H1 (cell line): Measurements from ENCODE around the gene CERCAM. TPM values are rescaled to one million over a fixed set of nuclear protein-coding genes. Genes with fewer than 3 reads are reported as not detected.

Experiments
- CTCF ChIA-PET: fragments of 300-600 bp; sonication (Branson Sonifier 250); formaldehyde crosslinking; loops from one replicate; lab custom pipeline; 2021; ENCODE audit not compliant: partially characterized antibody; lab: Charles Lee
- POLR2A ChIA-PET: fragments of 300-600 bp; sonication (Branson Sonifier 250); formaldehyde crosslinking; loops from one replicate; lab custom pipeline; 2021; ENCODE audit warnings: inconsistent platforms; ENCODE audit not compliant: partially characterized antibody; lab: Charles Lee
- DNase-seq, 2 experiments: peaks; one replicate each; pipeline versions ENCODE4 v3.0.0 to v3.0.0-alpha.2; 2010 to 2022; ENCODE audit warnings: low spot score in 2 of 2, low read depth in 1 of 2, mixed read lengths in 1 of 2
- FAIRE-seq: peaks from 2 replicates; lab custom pipeline; 2011; peaks lifted over from hg19 to GRCh38; lab: Jason Lieb, UNC
- H2AFZ ChIP-seq: 2 replicates; pipeline ENCODE4 v1.8.1; 2012; ENCODE audit warnings: low read length, inconsistent platforms
- H2AK5ac ChIP-seq: 2 replicates; pipeline ENCODE4 v1.6.1; 2013; ENCODE audit warnings: low read depth, low read length
- H2BK120ac ChIP-seq: replicated peaks from 2 replicates; pipeline ENCODE3; 2013; ENCODE audit warnings: low read depth, low read length, inconsistent platforms
- H2BK12ac ChIP-seq: 2 replicates; pipeline ENCODE4 v1.6.1; 2013; ENCODE audit warnings: low read depth, low read length
- H2BK15ac ChIP-seq: 2 replicates; pipeline ENCODE4 v1.6.1; 2013; ENCODE audit warnings: low read length
- H2BK20ac ChIP-seq: 2 replicates; pipeline ENCODE4 v1.6.1; 2013; ENCODE audit warnings: low read length
- H2BK5ac ChIP-seq: 2 replicates; pipeline ENCODE4 v1.6.1; 2013; ENCODE audit warnings: low read depth, low read length
- H3K14ac ChIP-seq: 2 replicates; pipeline ENCODE4 v1.6.1; 2013; ENCODE audit warnings: inconsistent platforms; ENCODE audit not compliant: insufficient read length
- H3K18ac ChIP-seq: 2 replicates; pipeline ENCODE4 v1.6.1; 2013; ENCODE audit warnings: low read length; ENCODE audit errors: extremely low read depth
- H3K23ac ChIP-seq: 2 replicates; pipeline ENCODE4 v1.6.1; 2013; ENCODE audit warnings: inconsistent platforms; ENCODE audit not compliant: insufficient read length
- H3K23me2 ChIP-seq: 2 replicates; pipeline ENCODE4 v1.6.1; 2013; ENCODE audit warnings: low read depth, low read length
- H3K27ac ChIP-seq: 2 replicates; pipeline ENCODE4 v1.6.1; 2011; ENCODE audit warnings: low read depth, low read length, inconsistent platforms
- H3K27me3 ChIP-seq, 4 experiments: replicated peaks in 1 of 4; 1 replicate in 1 of 4; 2 replicates in 3 of 4; pipeline versions ENCODE4 v1.6.1 to v1.8.1; 2011 to 2013; ENCODE audit warnings: low read length in 3 of 4, mild to moderate bottlenecking in 3 of 4, inconsistent platforms in 2 of 4, mixed read lengths in 2 of 4, moderate library complexity in 1 of 4; ENCODE audit not compliant: control insufficient read depth in 3 of 4, insufficient read depth in 3 of 4; ENCODE audit errors: extremely low read depth in 1 of 4
- H3K36me3 ChIP-seq, 4 experiments: 2 replicates each; pipeline versions ENCODE4 v1.6.1 to v1.8.1; 2011 to 2013; ENCODE audit warnings: mild to moderate bottlenecking in 4 of 4, low read length in 3 of 4, moderate library complexity in 2 of 4, control low read depth in 1 of 4, inconsistent platforms in 1 of 4; ENCODE audit not compliant: insufficient read depth in 4 of 4, control insufficient read depth in 2 of 4
- H3K4ac ChIP-seq: replicated peaks from 2 replicates; pipeline ENCODE3; 2013; ENCODE audit warnings: low read length, low read depth, mixed read lengths, inconsistent platforms; ENCODE audit not compliant: insufficient read length
- H3K4me1 ChIP-seq, 4 experiments: replicated peaks in 1 of 4; 1 replicate in 1 of 4; 2 replicates in 3 of 4; pipeline versions ENCODE4 v1.6.1 to v1.8.1; 2011 to 2013; ENCODE audit warnings: low read length in 3 of 4, inconsistent platforms in 2 of 4, mixed read lengths in 1 of 4; ENCODE audit not compliant: insufficient read depth in 4 of 4, control insufficient read depth in 3 of 4
- H3K4me2 ChIP-seq, 2 experiments: 2 replicates each; pipeline versions ENCODE4 v1.6.1 to v1.8.1; 2011 to 2013; ENCODE audit warnings: low read depth in 2 of 2, low read length in 2 of 2, control low read depth in 1 of 2, inconsistent platforms in 1 of 2, mild to moderate bottlenecking in 1 of 2; ENCODE audit not compliant: insufficient read depth in 1 of 2
- H3K4me3 ChIP-seq, 4 experiments: fragments of 200-600, 300-600 bp in 1 of 4; sonication (generic), shearing (Covaris generic), sonication (Bioruptor Twin) in 1 of 4; 2 replicates each; pipeline versions ENCODE4 v1.5.1 to v1.8.1; 2011 to 2016; ENCODE audit warnings: low read length in 4 of 4, low read depth in 3 of 4, control low read depth in 2 of 4, inconsistent platforms in 2 of 4, mild to moderate bottlenecking in 2 of 4, mixed read lengths in 1 of 4, moderate library complexity in 1 of 4; ENCODE audit not compliant: insufficient read depth in 2 of 4; ENCODE audit errors: extremely low read depth in 1 of 4
- H3K56ac ChIP-seq: replicated peaks from 2 replicates; pipeline ENCODE3; 2013; ENCODE audit warnings: low read depth, mild to moderate bottlenecking, mixed read lengths, low read length, inconsistent platforms; ENCODE audit not compliant: insufficient read length
- H3K79me1 ChIP-seq: 2 replicates; pipeline ENCODE4 v1.6.1; 2013; ENCODE audit warnings: low read depth, low read length, control low read depth
- H3K79me2 ChIP-seq, 2 experiments: 2 replicates each; pipeline versions ENCODE4 v1.6.1 to v1.8.1; 2012 to 2013; ENCODE audit warnings: low read length in 2 of 2, mild to moderate bottlenecking in 2 of 2, inconsistent platforms in 1 of 2; ENCODE audit not compliant: insufficient read depth in 2 of 2, control insufficient read depth in 1 of 2
- H3K9ac ChIP-seq, 4 experiments: replicated peaks in 1 of 4; 1 replicate in 1 of 4; 2 replicates in 3 of 4; pipeline versions ENCODE4 v1.6.1 to v1.8.1; 2011 to 2013; ENCODE audit warnings: low read depth in 3 of 4, low read length in 3 of 4, control low read depth in 2 of 4, mild to moderate bottlenecking in 2 of 4, moderate library complexity in 2 of 4, inconsistent platforms in 1 of 4; ENCODE audit errors: extremely low read depth in 1 of 4
- H3K9me3 ChIP-seq, 2 experiments: 2 replicates each; pipeline versions ENCODE4 v1.6.1 to v1.8.1; 2012 to 2013; ENCODE audit warnings: mild to moderate bottlenecking in 2 of 2, moderate library complexity in 2 of 2, control low read depth in 1 of 2, inconsistent platforms in 1 of 2, low read depth in 1 of 2, low read length in 1 of 2, mixed read lengths in 1 of 2; ENCODE audit not compliant: insufficient read depth in 2 of 2
- H4K20me1 ChIP-seq, 2 experiments: replicated peaks in 1 of 2; 2 replicates each; pipeline versions ENCODE3 to v1.8.1; 2011 to 2013; ENCODE audit warnings: inconsistent platforms in 2 of 2, low read length in 2 of 2, mild to moderate bottlenecking in 1 of 2; ENCODE audit not compliant: insufficient read depth in 2 of 2, control insufficient read depth in 1 of 2
- H4K5ac ChIP-seq: 2 replicates; pipeline ENCODE4 v1.6.1; 2013; ENCODE audit warnings: low read length, low read depth, mixed read lengths, inconsistent platforms; ENCODE audit not compliant: insufficient read length
- H4K8ac ChIP-seq: 2 replicates; pipeline ENCODE4 v1.8.0; 2013; ENCODE audit warnings: mild to moderate bottlenecking, moderate library complexity, low read length, inconsistent platforms; ENCODE audit not compliant: insufficient read depth; ENCODE audit errors: extremely low read depth
- H4K91ac ChIP-seq: replicated peaks from 2 replicates; pipeline ENCODE3; 2013; ENCODE audit warnings: low read length, mixed read lengths, inconsistent platforms; ENCODE audit not compliant: insufficient read length
- CHD1 ChIP-seq: IDR thresholded peaks from 2 replicates; pipeline ENCODE4 v1.6.1; 2012; ENCODE audit warnings: low read depth, low read length, improper control_type of control experiment
- EGR1 ChIP-seq: IDR thresholded peaks from 2 replicates; pipeline ENCODE4 v1.6.1; 2011; ENCODE audit warnings: low read depth, low read length, borderline replicate concordance
- SP2 ChIP-seq: IDR thresholded peaks from 2 replicates; pipeline ENCODE4 v1.6.1; 2012; ENCODE audit warnings: mild to moderate bottlenecking, low read length, inconsistent platforms
- WGBS, 2 experiments: shearing (Covaris generic) in 1 of 2; methylation state at CpG; one replicate each; pipeline versions ENCODE4 v1.1.6 to v1.1.7; 2013 to 2015; ENCODE audit warnings: low lambda C conversion rate in 2 of 2, mixed read lengths in 2 of 2, inconsistent platforms in 1 of 2, low coverage in 1 of 2, missing lambda C conversion rate in 1 of 2; ENCODE audit not compliant: insufficient replicate concordance in 2 of 2, insufficient coverage in 1 of 2, insufficient read length in 1 of 2; ENCODE audit errors: extremely low coverage in 1 of 2, missing lambda C conversion rate in 1 of 2; 5-methylcytosine and 5-hydroxymethylcytosine counted together
- polyA plus RNA-seq, 7 experiments: library from polyadenylated mRNA; depleted of rRNA in 3 of 7; stranded (reverse) in 5 of 7; unstranded in 2 of 7; fragments of >200 nt in 5 of 7; fragments of 200-250 nt in 2 of 7; gene quantifications; 1 replicate in 5 of 7; 2 replicates in 1 of 7; 4 replicates in 1 of 7; pipeline versions ENCODE4 v1.2.1 to v1.2.3, GENCODE V29; 2011 to 2013; ENCODE audit warnings: missing spikeins in 2 of 7, mixed read lengths in 2 of 7
- total RNA-seq: library from RNA; stranded (reverse); fragmentation: NEBNext Ultra II Directional; extraction: Animal tissue kit (Norgen Biotek cat#: 25700); gene quantifications from 2 replicates; pipeline ENCODE4 v1.2.1, GENCODE V29; 2021

CERCAM gene
- total and polyA plus RNA-seq, 2 of the 8 experiments (the other 6 are each of a cell fraction or from before 2014, with no cell fraction given) = 3.1 to 5.2 TPM

DNA sequence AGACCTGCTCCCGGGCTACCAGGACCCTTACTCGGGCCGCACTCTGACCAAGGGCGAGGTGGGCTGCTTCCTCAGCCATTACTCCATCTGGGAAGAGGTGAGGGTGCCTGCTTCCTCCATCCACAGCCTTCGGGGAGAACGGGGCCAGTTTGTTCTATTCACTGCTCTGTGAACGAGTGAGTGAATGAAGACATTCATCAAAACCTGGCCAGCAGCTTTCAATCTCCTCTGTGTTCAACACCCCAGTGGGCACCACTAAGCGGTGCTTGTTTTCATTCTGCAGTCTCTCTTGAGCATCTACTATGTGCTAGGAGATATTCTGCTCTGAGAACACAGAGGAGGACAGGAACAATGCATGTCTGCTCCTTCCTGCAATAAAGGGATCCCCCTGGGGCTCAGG lies 10.6 kb downstream of the CERCAM start:
- Histone ChIP-seq H3K36me3 (no peaks in the 10 kb centered on the region), H3K23ac (no peak overlapping the region), H2AFZ (no peak overlapping the region), H2AK5ac (no peak overlapping the region), H3K18ac (no peak overlapping the region), H3K79me1 (no peaks in the 10 kb centered on the region), H3K4me1 (peaks cover 0 to 6% (median 0%) of the 10 kb centered on the region in 4 experiments; a peak in 2 of 7 replicates), H3K9me3 (no peaks in the 10 kb centered on the region), H3K9ac (no peak overlapping the region), H2BK15ac (no peak overlapping the region), H3K79me2 (no peaks in the 10 kb centered on the region), H4K8ac (peak overlapping the region; percentile 14; the same call in 1 of the 2 replicates), H3K56ac (no peak overlapping the region), H4K91ac (no peak overlapping the region), H2BK12ac (no peak overlapping the region), H2BK120ac (no peak overlapping the region), H2BK20ac (no peak overlapping the region), H3K4me2 (no peak overlapping the region), H3K4me3 (no peak overlapping the region), H4K5ac (no peak overlapping the region), H3K23me2 (no peaks in the 10 kb centered on the region), H3K27me3 (no peaks in the 10 kb centered on the region), H3K14ac (no peak overlapping the region), H2BK5ac (no peak overlapping the region), H3K4ac (no peak overlapping the region), H4K20me1 (no peaks in the 10 kb centered on the region), H3K27ac (no peak overlapping the region)
- no peak for DNase-seq
- WGBS, 2 experiments = 91% methylated on average over 8 of the region's 8 CpGs; no CpG with 5 or more reads in 1 of the 2 experiments
- ChIA-PET POLR2A (no interaction called here), CTCF (interaction anchor here (0.9 kb wide), 1 partner anchor 63 kb away, joined by 3 read pairs; no protein-coding TSS in a partner anchor)
- no peak for FAIRE-seq
- TF ChIP-seq CHD1 (no peak), EGR1 (no peak), SP2 (no peak)
